IPS-18a (cell line): ENCODE measurements around the gene PTGR3.

ENCODE experiments used
- H3K27ac ChIP-seq: one replicate; pipeline ENCODE4 v1.5.1; 2013; ENCODE audit warnings: low read length
- H3K27me3 ChIP-seq: one replicate; pipeline ENCODE4 v1.6.1; 2013; ENCODE audit warnings: mild to moderate bottlenecking, low read length; ENCODE audit not compliant: control insufficient read depth, insufficient read depth
- H3K36me3 ChIP-seq: one replicate; pipeline ENCODE4 v1.6.1; 2013; ENCODE audit warnings: low read depth, low read length; ENCODE audit not compliant: control insufficient read depth
- H3K4me1 ChIP-seq: one replicate; pipeline ENCODE4 v1.6.1; 2013; ENCODE audit warnings: low read depth, low read length; ENCODE audit not compliant: control insufficient read depth
- H3K4me3 ChIP-seq: one replicate; pipeline ENCODE4 v1.5.1; 2013; ENCODE audit warnings: low read length
- H3K9ac ChIP-seq: one replicate; pipeline ENCODE4 v1.6.1; 2013; ENCODE audit warnings: mild to moderate bottlenecking, low read length, moderate library complexity
- H3K9me3 ChIP-seq: one replicate; pipeline ENCODE4 v1.6.1; 2013; ENCODE audit warnings: low read depth, low read length; ENCODE audit not compliant: control insufficient read depth

Gene PTGR3

DNA sequence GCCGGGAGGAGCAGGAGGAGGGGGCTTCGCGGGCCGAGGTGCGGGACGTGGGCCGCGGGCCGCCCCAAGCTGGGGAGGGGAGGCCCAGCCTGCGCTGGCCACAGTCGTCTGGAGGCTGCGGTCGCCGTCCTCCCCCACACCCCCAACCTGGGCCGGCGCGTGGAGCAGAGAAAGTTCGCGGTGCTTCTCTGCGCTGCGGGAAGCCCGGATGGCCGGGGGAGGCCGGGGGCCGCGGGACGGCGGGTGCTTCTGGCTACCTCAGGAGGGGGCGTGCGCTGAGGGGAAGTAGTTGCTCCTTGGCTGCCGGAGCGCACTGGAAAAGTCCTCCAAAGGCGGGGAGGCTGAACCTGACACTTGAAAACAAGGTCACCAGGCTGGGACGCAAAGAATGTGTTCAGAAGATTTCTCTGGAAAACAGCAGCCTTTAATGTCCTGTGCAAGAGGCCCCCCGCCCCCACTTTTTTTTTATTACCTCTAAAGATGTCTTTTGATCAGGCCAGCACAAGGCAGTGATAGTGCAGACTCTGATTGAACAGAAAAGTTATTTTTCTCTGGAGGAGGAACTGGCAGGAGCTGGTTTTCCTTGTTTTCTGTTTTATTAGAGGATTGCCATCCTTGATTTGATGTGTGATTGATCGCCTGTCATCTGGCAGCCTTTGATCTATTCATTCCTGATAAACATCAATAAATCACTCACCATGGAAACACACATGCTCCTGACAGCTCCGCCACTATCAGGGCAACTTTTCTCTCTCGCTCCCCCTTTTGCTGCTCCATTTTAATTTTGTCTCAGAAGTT, 3.2 kb upstream of the PTGR3 start:
- Histone ChIP-seq H3K27me3 (peaks cover 65% of the 10 kb centered on the region), H3K4me3 (peak overlapping the region; percentile 47), H3K9ac (no peak overlapping the region), H3K9me3 (no peaks in the 10 kb centered on the region), H3K4me1 (peaks cover 21% of the 10 kb centered on the region), H3K27ac (no peak overlapping the region), H3K36me3 (no peaks in the 10 kb centered on the region)

DNA sequence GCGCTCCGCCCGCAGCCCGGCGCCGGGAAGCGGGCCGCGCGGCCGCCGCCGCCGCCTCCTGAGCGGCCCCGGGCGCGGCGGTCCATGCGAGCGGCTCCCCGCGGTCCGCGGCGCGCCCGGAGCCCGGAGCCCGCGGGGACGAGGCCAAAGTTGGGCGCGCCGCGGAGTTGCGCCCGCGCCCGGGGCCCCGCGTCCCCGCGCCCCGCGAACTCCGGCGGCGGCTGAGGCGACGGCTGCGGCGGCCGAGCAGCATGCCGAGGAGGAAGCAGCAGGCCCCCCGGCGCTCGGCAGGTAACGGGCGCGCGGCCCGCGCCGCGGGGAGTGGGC, 2.6 kb upstream of the PTGR3 start:
- peaks cover 71% of the 10 kb centered on the region for H3K27me3 ChIP-seq
- H3K9ac ChIP-seq, result no peak overlapping the region

DNA sequence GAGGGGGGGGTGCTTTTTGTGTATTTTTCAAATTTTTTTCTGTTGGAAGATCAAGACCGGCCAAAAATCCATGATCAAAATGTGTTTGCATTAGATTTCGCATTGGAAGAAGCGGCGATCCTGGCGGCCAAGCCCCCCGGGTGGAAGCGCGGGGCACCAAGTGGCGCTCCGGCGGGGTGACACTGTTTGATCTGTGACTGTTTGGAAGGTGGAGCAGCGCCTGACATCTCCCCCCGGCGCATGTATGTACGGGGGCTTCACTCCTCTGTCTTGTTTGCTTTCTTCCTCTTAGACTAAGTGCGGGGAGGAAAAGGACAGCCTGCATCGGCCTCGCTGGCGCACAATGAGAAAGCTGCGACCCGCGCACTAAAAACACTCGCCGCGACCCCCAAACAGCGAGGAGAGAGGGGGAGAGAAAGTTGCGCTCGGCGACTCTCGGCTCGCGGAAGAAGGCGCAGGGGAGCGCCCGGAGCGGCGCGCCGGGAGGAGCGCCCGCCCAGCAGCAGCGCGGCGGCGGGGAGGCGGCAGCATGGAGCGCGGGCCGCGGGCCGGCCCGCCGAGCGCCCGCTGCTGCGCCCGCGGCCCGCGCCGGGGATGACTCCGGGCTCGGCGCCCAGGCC, 2.2 kb upstream of the PTGR3 start:
- H3K4me3 ChIP-seq, result peak overlapping the region; percentile 76
- no peak overlapping the region for H3K27ac ChIP-seq
- no peaks in the 10 kb centered on the region for H3K36me3 ChIP-seq
- H3K27me3 ChIP-seq, result peaks cover 76% of the 10 kb centered on the region
- H3K9me3 ChIP-seq, result no peaks in the 10 kb centered on the region
- H3K9ac ChIP-seq, result peak overlapping the region; percentile 11
- H3K4me1 ChIP-seq, result peaks cover 31% of the 10 kb centered on the region

More for the DNA sequence above, 2.6 kb upstream of the PTGR3 start:
- Histone ChIP-seq H3K9me3 (no peaks in the 10 kb centered on the region), H3K4me1 (peaks cover 27% of the 10 kb centered on the region), H3K36me3 (no peaks in the 10 kb centered on the region), H3K4me3 (peak overlapping the region; percentile 47), H3K27ac (no peak overlapping the region)

- Histone ChIP-seq H3K27me3 (peaks cover 82% of the 10 kb centered on the region), H3K36me3 (no peaks in the 10 kb centered on the region), H3K9me3 (no peaks in the 10 kb centered on the region), H3K9ac (peak within 1 kb of the TSS; percentile 11), H3K4me1 (peaks cover 38% of the 10 kb centered on the region), H3K4me3 (peak within 1 kb of the TSS; percentile 77), H3K27ac (no peak within 1 kb of the TSS)
These were observed 1.5 kb upstream of the PTGR3 start, which contains the start of gene TSHZ1 for GRCh38 chr18:75210274-75211001. Gene TSHZ1 (plus strand): TSS chr18:75210797. CDS start chr18:75211877, 1,080 bp downstream.

DNA sequence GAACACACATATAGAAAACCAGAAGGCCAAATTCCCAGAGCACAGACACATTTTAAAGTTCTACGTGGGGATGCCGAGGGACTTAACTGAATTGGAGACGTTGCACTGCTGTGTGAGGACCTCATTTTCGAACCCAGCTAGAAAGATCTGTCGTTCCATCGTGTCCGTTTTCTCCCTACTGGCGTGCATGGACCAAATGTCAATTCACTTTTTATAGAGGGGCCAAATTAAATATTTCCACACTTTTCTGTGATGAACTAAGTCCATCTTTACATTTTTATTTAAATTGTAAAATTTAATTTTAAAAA, 966 bp upstream of the PTGR3 start:
- Histone ChIP-seq H3K36me3 (no peaks in the 10 kb centered on the region), H3K27me3 (peaks cover 87% of the 10 kb centered on the region), H3K4me3 (peak overlapping the region; percentile 77), H3K9me3 (no peaks in the 10 kb centered on the region), H3K4me1 (peaks cover 42% of the 10 kb centered on the region), H3K9ac (no peak overlapping the region), H3K27ac (no peak overlapping the region)

DNA sequence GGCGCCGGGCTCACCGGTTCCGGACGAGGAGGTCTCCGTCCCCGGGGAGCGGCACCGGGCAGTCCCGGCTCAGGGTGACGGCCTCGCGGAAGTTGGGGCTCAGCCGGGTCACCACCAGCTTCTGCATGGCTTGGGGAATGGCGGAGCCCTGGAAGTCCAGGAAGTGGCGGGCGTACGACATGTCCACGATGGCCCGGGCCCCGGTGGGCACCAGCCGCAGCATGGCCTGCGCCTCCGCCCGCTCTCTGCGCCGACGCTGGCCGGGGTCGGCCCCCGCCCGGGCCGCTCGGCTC, 157 bp downstream of the PTGR3 start:
- peak overlapping the region; percentile 77 for H3K4me3 ChIP-seq
- no peaks in the 10 kb centered on the region for H3K36me3 ChIP-seq
- H3K9ac ChIP-seq, result peak overlapping the region; percentile 22
- peaks cover 87% of the 10 kb centered on the region for H3K27me3 ChIP-seq
- no peak overlapping the region for H3K27ac ChIP-seq
- H3K9me3 ChIP-seq, result no peaks in the 10 kb centered on the region
- H3K4me1 ChIP-seq, result peaks cover 42% of the 10 kb centered on the region

- peak overlapping the region; percentile 22 for H3K9ac ChIP-seq
- peak overlapping the region; percentile 77 for H3K4me3 ChIP-seq
- no peak overlapping the region for H3K27ac ChIP-seq
- no peaks in the 10 kb centered on the region for H3K36me3 ChIP-seq
- no peaks in the 10 kb centered on the region for H3K9me3 ChIP-seq
- peaks cover 42% of the 10 kb centered on the region for H3K4me1 ChIP-seq
- peaks cover 87% of the 10 kb centered on the region for H3K27me3 ChIP-seq
These were observed 644 bp downstream of the PTGR3 start for GRCh38 chr18:75208155-75208835.

- Histone ChIP-seq H3K9me3 (no peaks in the 10 kb centered on the region), H3K4me3 (peak overlapping the region; percentile 77), H3K27ac (no peak overlapping the region), H3K27me3 (peaks cover 87% of the 10 kb centered on the region), H3K36me3 (no peaks in the 10 kb centered on the region), H3K9ac (no peak overlapping the region), H3K4me1 (peaks cover 37% of the 10 kb centered on the region)
These were observed 1.4 kb downstream of the PTGR3 start for GRCh38 chr18:75207310-75208154.

DNA sequence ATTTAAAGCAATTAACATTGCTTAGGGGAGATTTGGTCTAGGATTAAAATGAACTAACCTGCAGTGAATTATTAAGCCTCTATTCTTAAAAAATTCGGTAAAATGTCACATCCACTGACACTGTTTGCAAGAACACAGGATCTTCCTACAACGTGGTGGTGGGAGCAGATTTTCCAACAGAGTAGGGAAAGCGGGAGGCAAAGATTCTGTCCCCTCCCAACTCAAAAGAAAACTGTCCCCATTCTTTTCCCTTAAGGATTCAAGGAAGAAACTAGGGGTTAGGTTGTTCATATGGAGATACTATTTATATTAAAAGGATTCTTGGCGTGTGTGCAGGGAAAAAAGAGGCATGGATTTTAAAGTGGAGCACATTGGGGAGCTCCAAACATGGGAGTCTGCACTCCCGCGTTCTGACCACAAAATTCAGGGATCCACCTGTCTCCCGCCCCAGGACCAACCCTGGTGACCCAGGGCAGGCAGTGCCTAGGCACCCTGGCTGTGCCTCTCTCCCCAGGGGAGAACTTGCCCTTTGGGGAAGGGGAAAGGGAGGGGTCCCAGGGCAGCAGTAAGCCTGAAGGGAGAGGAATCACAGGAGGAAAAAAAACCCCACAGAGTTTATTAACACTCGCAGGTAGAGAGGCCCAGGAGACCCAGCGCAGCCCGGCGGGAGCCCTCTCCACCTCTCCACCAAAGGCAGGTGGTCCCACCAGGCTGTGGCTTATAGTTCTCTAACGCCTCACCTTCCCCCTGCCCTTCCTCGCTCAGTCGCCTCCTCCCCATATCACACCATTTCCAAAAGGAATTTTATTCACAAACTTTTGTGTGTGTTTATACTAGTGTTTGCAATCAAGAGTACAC, 2.3 kb downstream of the PTGR3 start:
- peak overlapping the region; percentile 77 for H3K4me3 ChIP-seq
- H3K9ac ChIP-seq, result no peak overlapping the region
- no peaks in the 10 kb centered on the region for H3K9me3 ChIP-seq
- H3K27ac ChIP-seq, result no peak overlapping the region
- peaks cover 87% of the 10 kb centered on the region for H3K27me3 ChIP-seq
- peaks cover 34% of the 10 kb centered on the region for H3K4me1 ChIP-seq
- no peaks in the 10 kb centered on the region for H3K36me3 ChIP-seq

DNA sequence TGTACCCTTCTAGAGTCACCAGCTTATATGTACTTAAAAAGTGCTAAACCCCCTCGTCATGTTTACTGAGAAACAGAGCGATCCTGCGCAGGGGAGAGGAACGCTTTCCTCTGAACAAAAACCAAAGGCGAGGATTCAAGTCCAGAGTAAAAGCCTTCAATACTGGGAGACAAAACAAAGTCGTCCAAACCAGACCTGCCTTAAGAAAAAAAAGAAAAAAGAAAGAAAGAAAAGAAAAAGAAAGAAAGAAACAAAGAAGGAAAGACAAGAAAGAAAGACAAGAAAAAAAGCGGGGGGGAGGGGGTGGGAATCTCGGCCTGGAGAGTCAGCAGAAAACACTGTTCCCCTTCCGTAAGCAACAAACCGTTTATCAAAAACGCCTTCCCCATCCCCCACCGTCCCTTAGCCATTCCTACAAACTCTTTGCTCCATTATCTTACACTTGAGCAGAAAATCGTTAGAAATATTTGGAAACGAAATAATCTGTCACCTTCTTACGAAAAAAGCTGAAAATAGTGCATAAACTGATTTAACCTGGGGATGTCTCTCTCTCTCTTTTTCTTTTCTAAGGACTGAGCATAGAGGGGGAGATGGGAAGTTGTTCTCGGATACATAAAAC, 3.3 kb downstream of the PTGR3 start:
- no peaks in the 10 kb centered on the region for H3K36me3 ChIP-seq
- peaks cover 34% of the 10 kb centered on the region for H3K4me1 ChIP-seq
- H3K27me3 ChIP-seq, result peaks cover 85% of the 10 kb centered on the region
- H3K9me3 ChIP-seq, result no peaks in the 10 kb centered on the region
- no peak overlapping the region for H3K9ac ChIP-seq
- no peak overlapping the region for H3K27ac ChIP-seq
- peak overlapping the region; percentile 57 for H3K4me3 ChIP-seq
